ENCODE measurements around the gene ELL. TPM values are rescaled to one million over a fixed set of nuclear protein-coding genes. Genes with fewer than 3 reads are reported as not detected.

ELL gene
- total RNA-seq, 1 experiment from 2014 or later, result 22.9 TPM

GRCh38 chr19:18496980-18497256 is 25.0 kb downstream of the ELL start:
- ChIA-PET CTCF (interaction anchor here (1.0 kb wide), 1 partner anchor 12 kb away, joined by 4 read pairs; no protein-coding TSS in a partner anchor), POLR2A (no interaction called here)
- H3K4me2 ChIP-seq (ENCODE audit: low read length), result 0 out of 2 replicates have a peak overlapping the region, but pooled peaks have one; percentile 10

More at GRCh38 chr19:18496980-18497256, 25.0 kb downstream of the ELL start:
- Histone ChIP-seq H2AFZ (ENCODE audit: low read depth, low read length, poor library complexity, severe bottlenecking) (no peak overlapping the region), H3K79me2 (ENCODE audit: insufficient read depth, low read length) (peaks cover 89% of the 10 kb centered on the region), H3K36me3 (ENCODE audit: control insufficient read depth in 1 of 2, insufficient read depth in 2 of 2, low read length in 2 of 2) (no peaks in the 10 kb centered on the region), H4K20me1 (ENCODE audit: insufficient read depth) (no peaks in the 10 kb centered on the region), H3K27ac (ENCODE audit: low read depth, low read length) (no peak overlapping the region), H3K4me3 (replicated peaks in 1 of 2; ENCODE audit: low read depth in 1 of 2, low read length in 2 of 2) (no peak overlapping the region), H3K4me1 (ENCODE audit: control insufficient read depth in 1 of 2, insufficient read depth in 2 of 2, low read length in 2 of 2) (peaks cover 9 to 10% of the 10 kb centered on the region in 2 experiments), H3K9me2 (ENCODE audit: insufficient read depth) (no peaks in the 10 kb centered on the region), H3K9ac (ENCODE audit: low read length) (no peak overlapping the region), H3K27me3 (ENCODE audit: insufficient read depth, low read length) (no peaks in the 10 kb centered on the region), H3K9me3 (ENCODE audit: control insufficient read depth in 1 of 2, insufficient read depth in 1 of 2, low read depth in 1 of 2, low read length in 2 of 2) (no peaks in the 10 kb centered on the region)
- RAD21 ChIA-PET (ENCODE audit: low non-redundant PET in 1 of 2, low total read pairs in 2 of 2, uncharacterized antibody in 2 of 2, unreplicated experiment in 2 of 2), result no interaction called here
- intact Hi-C loops (cut with micrococcal nuclease), result no loop called here
- ATAC-seq (no peak), DNase-seq (ENCODE audit: low read depth, low spot score) (no peak)
- TF ChIP-seq RAD21 (IDR thresholded peaks at IDR 0.05; ENCODE audit: low read depth) (no peak), EGR1 (IDR thresholded peaks at IDR 0.05; ENCODE audit: low read depth) (no peak), ELF1 (IDR thresholded peaks at IDR 0.05; ENCODE audit: borderline replicate concordance, low read depth) (no peak), CEBPB (IDR thresholded peaks at IDR 0.05; ENCODE audit: low read depth) (no peak), SIN3A (IDR thresholded peaks at IDR 0.05; ENCODE audit: low read depth) (no peak), EZH2 (IDR thresholded peaks at IDR 0.05) (no peak), EZH2phosphoT487 (IDR thresholded peaks at IDR 0.05; ENCODE audit: borderline replicate concordance) (no peak), FOSL1 (IDR thresholded peaks at IDR 0.05; ENCODE audit: low read depth) (no peak), ZNF274 (IDR thresholded peaks at IDR 0.05; ENCODE audit: low read depth, low read length) (no peak), POLR2A (IDR thresholded peaks at IDR 0.05; ENCODE audit: borderline replicate concordance, extremely low read depth, insufficient read depth, insufficient read length) (no peak), ZBTB33 (IDR thresholded peaks at IDR 0.05; ENCODE audit: extremely low read depth, insufficient replicate concordance, low read length) (no peak), POLR2AphosphoS5 (IDR thresholded peaks at IDR 0.05; ENCODE audit: low read depth, low read length) (no peak), MAX (IDR thresholded peaks at IDR 0.05) (no peak), ZFX (IDR thresholded peaks at IDR 0.05) (no peak), CBX3 (IDR thresholded peaks at IDR 0.05; ENCODE audit: low read depth) (no peak), TCF7L2 (IDR thresholded peaks at IDR 0.05; ENCODE audit: borderline replicate concordance, extremely low read depth, insufficient read depth, insufficient read length) (no peak)
- BruUV-seq (replicated peaks), result no TSS peak
